Type B pancreatic cell (in vitro differentiated cells): ENCODE measurements around the gene S100B. TPM values are rescaled to one million over a fixed set of nuclear protein-coding genes. Genes with fewer than 3 reads are reported as not detected.

Source experiments
- DNase-seq: peaks from one replicate; pipeline ENCODE4 v3.0.0; 2021; ENCODE audit warnings: mixed read lengths; ENCODE audit not compliant: unreplicated experiment; ENCODE audit errors: extremely low spot score
- H3K27ac Mint-ChIP-seq: 2 replicates; pipeline ENCODE4 v1.8.0; 2021; ENCODE audit warnings: mild to moderate bottlenecking, mixed read lengths
- H3K27me3 Mint-ChIP-seq: 2 replicates; pipeline ENCODE4 v1.8.0; 2021; ENCODE audit warnings: mixed read lengths
- H3K36me3 Mint-ChIP-seq: 2 replicates; pipeline ENCODE4 v1.8.0; 2021; ENCODE audit warnings: mixed read lengths
- H3K4me1 Mint-ChIP-seq: one replicate; pipeline ENCODE4 v1.8.0; 2021; ENCODE audit warnings: mixed read lengths; ENCODE audit not compliant: unreplicated experiment
- H3K4me3 Mint-ChIP-seq: 2 replicates; pipeline ENCODE4 v1.8.0; 2021; ENCODE audit warnings: mild to moderate bottlenecking, mixed read lengths
- H3K9me3 Mint-ChIP-seq: 2 replicates; pipeline ENCODE4 v1.8.0; 2021; ENCODE audit warnings: mixed read lengths
- total RNA-seq: library from RNA; stranded (reverse); gene quantifications from 2 replicates; pipeline ENCODE4 v1.2.1, GENCODE V29; 2021; ENCODE audit warnings: low replicate concordance
- TF ChIP-seq, protein P1 (sequence below): fragments of 200-600 bp; sonication (generic); conservative IDR thresholded peaks from 2 replicates; pipeline ENCODE4 v1.5.0; 2021; ENCODE audit warnings: antibody characterized with exemption, mild to moderate bottlenecking

S100B gene
- total RNA-seq, 1 donor from 2014 or later = 5.5 TPM

DNA sequence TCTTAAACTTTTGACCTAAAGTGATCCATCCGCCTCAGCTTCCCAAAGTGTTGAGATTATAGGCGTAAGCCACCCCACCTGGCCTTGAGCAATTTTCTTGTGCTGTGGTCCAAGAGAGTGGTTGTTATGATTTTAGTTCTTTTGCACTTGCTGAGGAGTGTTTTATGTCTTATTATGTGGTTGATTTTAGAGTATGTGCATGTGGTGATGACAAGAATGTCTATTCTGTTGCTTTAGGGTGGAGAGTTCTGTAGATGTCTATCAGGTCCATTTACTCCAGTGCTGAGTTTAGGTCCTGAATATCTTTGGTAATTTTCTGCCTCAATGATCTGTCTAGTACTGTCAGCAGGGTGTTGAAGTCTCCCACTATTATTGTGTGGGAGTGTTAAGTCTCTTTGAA lies 11.2 kb upstream of the S100B start:
- no peaks in the 10 kb centered on the region for H3K36me3 Mint-ChIP-seq
- H3K27me3 Mint-ChIP-seq = peaks cover 24% of the 10 kb centered on the region
- TF ChIP-seq, protein P1, sequence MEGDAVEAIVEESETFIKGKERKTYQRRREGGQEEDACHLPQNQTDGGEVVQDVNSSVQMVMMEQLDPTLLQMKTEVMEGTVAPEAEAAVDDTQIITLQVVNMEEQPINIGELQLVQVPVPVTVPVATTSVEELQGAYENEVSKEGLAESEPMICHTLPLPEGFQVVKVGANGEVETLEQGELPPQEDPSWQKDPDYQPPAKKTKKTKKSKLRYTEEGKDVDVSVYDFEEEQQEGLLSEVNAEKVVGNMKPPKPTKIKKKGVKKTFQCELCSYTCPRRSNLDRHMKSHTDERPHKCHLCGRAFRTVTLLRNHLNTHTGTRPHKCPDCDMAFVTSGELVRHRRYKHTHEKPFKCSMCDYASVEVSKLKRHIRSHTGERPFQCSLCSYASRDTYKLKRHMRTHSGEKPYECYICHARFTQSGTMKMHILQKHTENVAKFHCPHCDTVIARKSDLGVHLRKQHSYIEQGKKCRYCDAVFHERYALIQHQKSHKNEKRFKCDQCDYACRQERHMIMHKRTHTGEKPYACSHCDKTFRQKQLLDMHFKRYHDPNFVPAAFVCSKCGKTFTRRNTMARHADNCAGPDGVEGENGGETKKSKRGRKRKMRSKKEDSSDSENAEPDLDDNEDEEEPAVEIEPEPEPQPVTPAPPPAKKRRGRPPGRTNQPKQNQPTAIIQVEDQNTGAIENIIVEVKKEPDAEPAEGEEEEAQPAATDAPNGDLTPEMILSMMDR = no peak
- H3K9me3 Mint-ChIP-seq = no peaks in the 10 kb centered on the region
- H3K27ac Mint-ChIP-seq = no peak overlapping the region
- H3K4me1 Mint-ChIP-seq = no peaks in the 10 kb centered on the region
- no peak for DNase-seq
- no peak overlapping the region for H3K4me3 Mint-ChIP-seq

DNA sequence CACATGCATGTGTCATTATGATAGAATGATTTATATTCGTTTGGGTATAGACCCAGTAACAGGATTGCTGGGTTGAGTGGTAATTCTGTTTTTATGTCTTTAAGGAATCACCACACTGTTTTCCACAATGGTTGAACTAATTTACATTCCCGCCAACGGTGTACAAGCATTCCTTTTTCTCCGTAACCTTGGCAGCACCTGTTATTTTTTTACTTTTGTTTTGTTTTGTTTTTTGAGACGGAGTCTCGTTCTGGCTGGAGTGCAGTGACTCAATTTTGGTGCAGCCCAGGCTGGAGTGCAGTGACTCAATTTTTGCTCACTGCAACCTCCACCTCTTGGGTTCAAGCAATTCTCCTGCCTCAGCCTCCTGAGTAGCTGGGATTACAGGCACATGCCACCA lies 8.5 kb upstream of the S100B start:
- no peaks in the 10 kb centered on the region for H3K4me1 Mint-ChIP-seq
- H3K4me3 Mint-ChIP-seq = no peak overlapping the region
- H3K36me3 Mint-ChIP-seq = no peaks in the 10 kb centered on the region
- no peaks in the 10 kb centered on the region for H3K9me3 Mint-ChIP-seq
- DNase-seq = no peak
- TF ChIP-seq, protein P1 = no peak
- no peak overlapping the region for H3K27ac Mint-ChIP-seq
- peaks cover 24% of the 10 kb centered on the region for H3K27me3 Mint-ChIP-seq

DNA sequence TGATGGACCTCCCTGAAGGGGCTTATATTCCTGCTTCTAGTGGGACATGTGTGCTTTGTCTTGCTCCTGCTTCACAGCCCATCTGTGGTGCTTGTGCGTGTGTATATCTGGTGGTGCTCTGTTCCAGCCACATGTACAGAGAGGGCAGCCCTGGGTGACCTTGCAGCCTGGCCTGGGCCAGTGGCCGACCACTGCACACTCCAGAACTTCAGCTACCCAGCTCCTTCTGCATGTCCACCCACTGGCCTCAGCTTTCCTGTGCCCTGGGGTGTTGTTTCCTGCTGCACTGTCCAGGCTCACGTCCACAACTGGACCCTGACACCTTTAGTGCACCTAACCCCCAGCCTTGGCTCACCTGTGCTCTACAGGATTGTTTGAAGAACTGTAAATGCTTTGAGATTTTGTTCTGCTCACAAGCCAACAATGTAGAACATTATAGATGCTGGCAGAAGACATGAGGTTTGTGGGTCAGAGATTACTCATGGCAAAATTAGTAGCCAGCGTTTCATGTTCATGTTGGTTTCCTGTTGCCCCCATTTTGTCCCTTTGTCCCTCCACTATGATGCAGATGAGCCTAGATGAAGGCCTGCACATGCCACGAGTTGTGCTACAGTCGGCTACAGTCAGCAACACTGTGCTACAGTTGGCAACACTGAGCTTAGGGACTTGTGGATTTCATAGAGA lies 5.3 kb upstream of the S100B start:
- H3K36me3 Mint-ChIP-seq = no peaks in the 10 kb centered on the region
- H3K4me3 Mint-ChIP-seq = no peak overlapping the region
- H3K9me3 Mint-ChIP-seq = no peaks in the 10 kb centered on the region
- TF ChIP-seq, protein P1 = no peak
- H3K27ac Mint-ChIP-seq = no peak overlapping the region
- peaks cover 20% of the 10 kb centered on the region for H3K27me3 Mint-ChIP-seq
- DNase-seq = no peak
- peaks cover 2% of the 10 kb centered on the region for H3K4me1 Mint-ChIP-seq

DNA sequence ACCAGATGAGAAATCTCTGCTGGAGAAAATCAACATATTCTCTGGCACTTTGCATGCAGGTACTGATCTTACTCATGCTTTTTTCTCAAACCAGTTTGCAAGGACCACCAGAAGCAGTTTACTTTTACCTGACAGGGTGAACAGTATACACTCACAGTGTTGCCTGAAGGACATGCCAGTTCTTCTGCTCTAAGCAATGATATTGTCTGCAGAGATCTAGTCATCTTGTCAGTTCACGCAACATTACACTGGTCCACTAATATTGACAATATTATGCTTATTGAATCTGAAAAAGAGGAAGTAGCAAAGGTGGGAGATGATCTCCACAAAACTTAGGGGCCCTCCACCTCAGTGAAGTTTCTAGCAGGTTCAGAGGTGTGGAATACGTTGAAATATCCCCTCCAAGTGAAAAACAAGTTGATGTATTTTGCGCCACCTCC lies 3.8 kb upstream of the S100B start:
- no peak overlapping the region for H3K27ac Mint-ChIP-seq
- TF ChIP-seq, protein P1 = no peak
- DNase-seq = no peak
- no peak overlapping the region for H3K4me3 Mint-ChIP-seq
- no peaks in the 10 kb centered on the region for H3K9me3 Mint-ChIP-seq
- H3K27me3 Mint-ChIP-seq = peaks cover 9% of the 10 kb centered on the region
- no peaks in the 10 kb centered on the region for H3K36me3 Mint-ChIP-seq
- peaks cover 13% of the 10 kb centered on the region for H3K4me1 Mint-ChIP-seq

GRCh38 chr21:46607636-46608035 lies 2.8 kb upstream of the S100B start:
- Mint-ChIP-seq H3K4me3 (no peak overlapping the region), H3K4me1 (peaks cover 13% of the 10 kb centered on the region), H3K36me3 (no peaks in the 10 kb centered on the region), H3K27me3 (peaks cover 7% of the 10 kb centered on the region), H3K9me3 (no peaks in the 10 kb centered on the region), H3K27ac (no peak overlapping the region)
- TF ChIP-seq, protein P1 = no peak
- DNase-seq = no peak
